Activated CD4-positive, CD25-positive, alpha-beta regulatory T cell treated with anti-CD3 and anti-CD28 coated beads, Interleukin-2, amount 50 U/mL, for 16 hours (primary cell): ENCODE results near the gene CNKSR2.

ENCODE experiments used
- DNase-seq: peaks from one replicate; pipeline ENCODE4 v3.0.0-alpha.2; 2020; ENCODE audit warnings: low read depth, low spot score

Gene CNKSR2

DNA sequence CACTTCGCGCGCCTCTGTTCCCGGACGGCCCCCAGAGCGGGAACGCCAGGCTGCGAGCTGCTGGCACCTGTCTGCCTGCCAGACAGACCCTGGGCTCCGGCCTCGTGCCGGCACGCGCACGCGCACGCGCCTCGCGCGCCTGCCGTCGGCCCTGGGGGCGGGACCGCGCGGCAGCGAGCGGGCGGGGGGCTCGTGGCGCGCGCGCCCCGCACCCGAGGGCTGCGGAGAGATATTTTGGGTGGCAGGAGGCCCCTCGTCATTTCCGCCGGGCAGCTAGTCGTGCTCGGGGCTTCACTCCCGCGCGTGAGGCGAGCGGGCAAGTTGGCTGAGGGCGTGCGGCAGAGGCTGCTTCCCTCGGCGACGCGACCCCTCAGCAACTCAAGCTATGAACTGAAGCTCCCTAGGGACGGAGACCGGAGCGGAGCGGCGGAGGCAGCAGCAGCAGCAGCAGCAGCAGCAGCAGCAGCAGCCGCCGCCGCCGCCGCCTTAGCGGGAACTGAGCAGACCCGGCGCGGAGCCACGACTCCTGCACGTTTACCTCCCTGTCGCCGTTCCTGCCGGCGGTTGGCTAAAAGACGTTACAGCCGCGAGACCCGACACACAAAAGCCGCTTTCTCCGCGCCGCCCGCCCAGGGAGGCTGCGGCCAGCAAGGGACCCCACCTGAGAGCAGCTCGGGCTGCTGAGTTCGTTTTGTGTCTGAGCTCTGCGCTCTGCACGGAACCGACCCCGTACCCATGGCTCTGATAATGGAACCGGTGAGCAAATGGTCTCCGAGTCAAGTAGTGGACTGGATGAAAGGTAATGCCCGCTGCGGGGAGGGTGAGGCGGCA is at the start of gene CNKSR2:
Gene CNKSR2 (plus strand): TSS at position 256 of the 831 bp plus-strand sequence. CDS start 480 bp downstream, at position 736.
- peak; percentile 39 for DNase-seq

DNA sequence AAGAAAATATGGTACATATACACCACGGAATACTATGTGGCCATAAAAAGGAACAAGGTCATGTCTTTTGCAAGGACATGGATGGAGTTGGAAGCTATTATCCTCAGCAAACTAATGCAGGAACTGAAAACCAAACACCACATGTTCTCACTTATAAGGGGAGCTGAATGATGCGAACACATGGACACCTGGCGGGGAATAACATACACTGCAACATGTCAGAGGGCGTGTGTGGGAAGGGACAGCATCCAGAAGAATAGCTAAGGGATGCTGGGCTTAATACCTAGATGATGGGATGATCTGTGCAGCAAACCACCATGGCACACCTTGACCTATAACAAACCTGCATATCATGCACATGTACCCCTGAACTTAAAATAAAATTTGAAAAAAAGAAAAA is 19.5 kb upstream of the CNKSR2 start:
- no peak for DNase-seq

DNA sequence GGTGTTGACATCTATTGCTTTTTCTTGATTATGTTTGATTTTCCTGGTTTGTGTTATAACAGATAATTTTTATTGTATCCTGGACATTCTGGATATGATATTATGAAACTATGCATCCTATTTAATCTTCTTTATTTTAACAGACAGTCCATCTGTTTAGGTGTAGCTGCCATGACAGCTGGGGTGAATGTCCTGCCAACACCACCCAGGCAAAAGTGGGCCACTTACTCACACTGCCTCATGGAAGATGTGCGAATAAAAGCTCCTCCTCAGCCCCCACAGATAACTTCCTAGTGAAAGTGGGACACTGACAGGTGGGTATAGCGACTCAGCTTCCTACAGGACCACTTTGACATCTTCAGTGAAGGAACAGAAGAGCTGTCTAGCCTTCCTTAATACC is 18.4 kb upstream of the CNKSR2 start:
- DNase-seq = no peak

DNA sequence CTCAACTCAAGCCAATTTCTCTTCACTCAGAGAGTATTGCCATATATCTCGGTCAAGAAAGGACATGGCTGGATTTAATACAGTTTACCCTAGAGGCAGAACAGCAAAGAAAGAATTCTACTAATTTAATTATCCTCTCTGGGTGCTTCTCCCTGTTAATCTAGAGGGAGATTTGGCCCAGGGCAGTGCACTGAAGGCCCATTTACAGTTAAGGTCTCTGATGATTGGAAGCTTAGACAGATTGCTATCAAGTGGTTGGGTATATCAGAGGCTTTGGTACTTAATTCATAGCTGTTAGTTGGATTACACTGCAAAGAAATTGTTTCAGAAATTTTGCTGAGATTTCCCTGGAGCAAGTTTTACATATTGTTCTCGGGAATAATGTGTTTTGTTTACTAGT is 4.6 kb upstream of the CNKSR2 start:
- no peak for DNase-seq

DNA sequence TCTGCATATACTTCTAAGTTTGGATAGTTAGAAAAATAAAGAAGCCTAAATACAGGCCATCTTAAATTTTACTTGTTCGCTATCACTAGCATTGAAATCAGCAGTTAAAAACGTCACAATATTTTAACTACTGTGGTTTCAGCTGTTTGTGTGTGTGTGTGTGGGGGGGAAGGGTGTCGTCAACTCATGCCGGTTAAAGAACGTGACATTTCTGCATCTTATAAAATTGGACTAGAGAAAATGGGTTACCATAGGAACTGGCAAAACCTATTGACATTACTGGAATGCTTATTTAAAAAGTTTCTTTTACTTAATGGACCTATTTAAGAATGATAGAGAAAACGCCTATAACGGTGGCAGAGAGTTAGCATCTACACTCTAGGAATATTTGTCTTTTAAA is 1.2 kb upstream of the CNKSR2 start:
- no peak for DNase-seq

DNA sequence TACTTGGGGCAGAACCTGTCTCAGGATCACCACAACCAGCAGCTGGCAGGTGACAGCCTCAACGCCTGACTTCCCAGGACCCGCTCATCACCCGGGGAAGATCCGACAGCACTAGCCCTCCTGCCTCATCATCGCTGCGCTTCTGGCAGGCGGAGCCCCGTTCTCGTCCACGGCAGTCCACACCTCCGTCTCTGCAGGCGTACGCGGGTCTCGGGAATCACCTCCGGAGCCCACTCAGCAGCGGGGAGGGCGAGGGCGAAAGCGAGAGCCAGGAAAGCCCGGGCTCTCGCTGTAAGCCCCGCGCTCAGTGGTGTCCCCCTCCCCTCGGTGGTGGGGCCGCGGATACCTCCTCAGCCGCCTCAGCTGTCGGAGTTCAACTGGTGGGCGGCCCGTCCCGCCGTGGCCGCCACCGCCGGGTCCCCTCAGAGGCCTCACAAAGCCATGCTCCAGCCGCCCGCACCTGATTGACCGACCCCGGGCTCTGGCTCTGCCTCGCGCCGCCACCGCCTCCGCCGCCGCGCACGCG is 518 bp upstream of the CNKSR2 start:
- no peak for DNase-seq

DNA sequence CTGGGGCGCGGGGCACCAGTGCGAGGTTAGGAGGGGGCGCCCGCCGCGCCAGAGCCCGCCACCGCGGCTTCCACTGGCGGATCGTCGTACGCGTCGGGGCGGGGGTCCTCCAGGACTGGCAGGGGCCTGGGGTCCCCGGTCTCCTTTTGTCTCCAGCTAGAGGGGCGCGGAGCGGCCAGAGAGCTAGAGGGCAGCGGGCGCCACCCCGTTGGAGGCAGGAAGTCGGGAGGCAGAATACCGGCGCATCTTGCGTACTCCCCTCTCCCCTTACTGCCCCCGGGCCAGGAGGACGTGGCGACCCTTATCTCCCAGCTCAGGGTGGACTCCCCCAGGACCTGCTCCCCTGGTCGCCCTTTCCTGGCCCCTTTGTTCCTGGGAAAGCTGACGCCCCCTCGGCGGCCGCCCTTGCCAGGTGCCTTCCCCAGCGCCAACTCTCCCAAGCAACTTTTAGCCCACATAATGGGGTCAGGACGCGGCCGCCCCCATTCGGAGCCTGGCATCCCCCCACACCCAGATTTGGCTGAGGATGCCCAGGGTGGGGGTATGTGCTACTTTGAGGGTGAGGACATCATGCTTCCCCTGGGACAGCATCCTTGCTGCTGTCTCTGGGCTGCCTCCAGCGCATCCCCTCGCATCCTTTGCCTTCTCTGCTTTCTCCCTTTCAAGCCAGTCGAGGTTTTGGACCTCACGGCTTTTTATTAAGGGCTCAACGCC is 933 bp downstream of the CNKSR2 start:
- no peak for DNase-seq

DNA sequence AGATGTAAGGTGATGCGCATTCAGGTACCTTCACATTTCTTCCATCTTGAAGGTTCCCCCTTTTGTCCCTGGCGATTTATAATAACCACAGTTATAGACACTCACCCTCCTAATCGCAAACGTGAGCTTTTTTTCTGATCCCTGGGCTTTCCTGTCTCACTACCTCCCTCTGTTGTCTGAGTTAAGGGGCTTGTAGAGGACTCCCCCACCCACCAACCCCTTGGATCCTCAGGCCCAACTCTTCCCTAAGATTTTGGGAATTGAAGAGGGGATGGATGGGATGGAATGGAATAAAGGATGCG is 1.4 kb downstream of the CNKSR2 start:
- DNase-seq = no peak

DNA sequence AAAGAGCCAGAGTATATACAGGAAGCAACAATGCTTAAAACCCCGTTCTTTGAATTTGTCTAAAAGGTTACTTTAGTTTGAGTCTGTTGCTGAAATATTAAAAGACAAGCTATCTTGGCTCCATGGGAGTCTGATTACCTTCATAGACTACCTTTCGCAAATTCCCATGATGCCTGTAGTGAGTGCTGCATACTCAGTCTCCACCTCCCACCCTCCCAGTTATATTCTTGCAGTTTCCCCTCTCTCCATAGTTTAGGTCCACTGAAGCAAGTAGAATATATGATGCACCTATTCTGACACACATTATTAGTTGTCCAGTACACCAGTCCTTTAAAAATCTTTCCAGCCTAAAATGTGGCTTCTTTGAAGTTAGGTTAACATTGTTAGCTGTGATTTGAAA is 2.4 kb downstream of the CNKSR2 start:
- DNase-seq = no peak

DNA sequence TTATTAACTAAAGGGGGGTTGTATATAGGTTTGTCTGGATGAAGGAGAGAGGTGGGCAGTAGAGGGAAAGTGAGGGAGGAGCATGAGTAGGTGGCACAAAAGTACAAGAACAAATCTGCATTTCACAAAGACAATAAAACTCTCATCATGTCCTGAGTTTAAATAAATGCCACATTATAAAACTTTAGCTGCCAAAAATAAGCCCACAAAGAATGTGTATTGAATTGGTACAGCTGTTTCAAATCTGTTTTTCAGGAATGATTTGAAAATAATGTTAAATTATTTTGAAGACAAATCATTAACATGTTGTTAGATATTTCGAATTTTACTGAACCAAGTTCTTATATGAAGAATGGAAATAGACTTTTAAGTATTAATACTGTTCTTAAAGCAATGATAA is 5.8 kb downstream of the CNKSR2 start:
- no peak for DNase-seq

DNA sequence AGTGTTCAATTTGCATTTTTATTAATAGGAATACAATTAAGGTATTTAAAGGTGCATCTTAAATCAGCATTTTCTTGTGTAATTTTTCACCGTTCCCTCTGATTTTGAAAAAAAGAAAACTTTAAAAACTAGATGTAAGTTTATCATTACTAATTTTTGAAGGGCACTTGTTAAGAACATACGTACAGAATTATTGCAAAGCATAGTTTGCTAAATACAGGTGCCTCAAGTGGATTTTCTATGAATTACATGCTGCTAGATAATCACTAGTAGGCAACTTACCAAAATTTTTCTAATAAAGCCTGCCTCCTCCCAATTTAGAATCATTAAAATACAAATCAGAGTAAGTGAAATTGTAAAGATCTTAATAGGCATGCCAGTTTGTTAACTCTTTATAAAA is 8.5 kb downstream of the CNKSR2 start:
- no peak for DNase-seq

DNA sequence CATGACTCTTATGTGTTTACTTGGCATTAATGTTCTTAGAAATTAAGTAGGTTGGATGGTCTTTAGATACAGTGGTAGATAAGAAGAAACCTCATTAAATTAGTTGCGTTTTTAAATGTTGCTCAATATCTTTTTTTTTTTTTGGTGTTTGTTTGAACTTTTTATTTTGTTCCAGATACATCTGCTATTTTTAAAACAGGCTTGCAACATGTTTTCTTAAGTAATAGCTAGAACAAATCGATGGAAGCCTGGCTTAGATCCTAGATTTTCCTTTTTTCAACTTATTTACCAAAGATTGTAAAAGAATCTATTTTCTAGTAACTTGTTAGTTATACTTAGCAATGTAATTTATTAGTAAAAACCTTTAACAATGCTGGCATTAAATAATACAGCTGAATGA is 9.3 kb downstream of the CNKSR2 start:
- no peak for DNase-seq

DNA sequence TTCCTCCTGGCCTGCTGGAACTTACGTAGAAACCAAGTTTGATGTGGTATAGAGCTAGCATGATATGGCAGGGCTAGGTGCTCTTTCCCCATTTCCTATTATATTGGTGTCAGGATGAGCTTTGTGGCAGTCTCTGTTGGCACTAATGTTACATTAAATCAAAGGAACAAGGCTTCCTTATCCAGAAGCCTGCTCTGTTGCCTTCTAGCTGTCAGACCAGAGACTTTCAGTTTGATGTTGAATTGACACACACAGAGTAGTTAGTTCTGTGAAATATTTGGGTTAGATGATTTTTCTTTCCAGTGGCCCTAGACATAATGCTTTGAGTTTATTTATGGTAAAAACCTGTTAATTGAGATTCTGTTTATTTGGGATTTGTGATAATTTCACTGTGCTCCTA is 10.0 kb downstream of the CNKSR2 start:
- no peak for DNase-seq

DNA sequence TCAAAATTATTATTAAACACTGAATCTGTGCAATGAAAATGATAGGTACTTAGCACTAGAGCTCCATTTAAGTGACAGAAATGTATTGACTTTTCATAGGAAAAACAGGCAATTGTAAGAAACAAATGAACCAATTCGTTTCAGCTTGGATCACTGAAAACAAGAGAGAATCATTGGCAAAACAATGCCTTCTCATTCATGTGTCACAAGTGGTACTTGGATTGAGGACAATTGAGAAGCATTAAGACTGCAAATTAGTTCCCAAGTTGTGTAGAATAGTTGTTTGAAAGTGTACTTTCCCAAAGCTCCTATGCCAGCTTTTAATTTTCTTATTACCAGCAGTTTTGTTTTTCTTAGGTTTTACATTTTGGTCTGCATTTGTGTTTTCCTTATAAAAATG is 20.6 kb downstream of the CNKSR2 start:
- no peak for DNase-seq

DNA sequence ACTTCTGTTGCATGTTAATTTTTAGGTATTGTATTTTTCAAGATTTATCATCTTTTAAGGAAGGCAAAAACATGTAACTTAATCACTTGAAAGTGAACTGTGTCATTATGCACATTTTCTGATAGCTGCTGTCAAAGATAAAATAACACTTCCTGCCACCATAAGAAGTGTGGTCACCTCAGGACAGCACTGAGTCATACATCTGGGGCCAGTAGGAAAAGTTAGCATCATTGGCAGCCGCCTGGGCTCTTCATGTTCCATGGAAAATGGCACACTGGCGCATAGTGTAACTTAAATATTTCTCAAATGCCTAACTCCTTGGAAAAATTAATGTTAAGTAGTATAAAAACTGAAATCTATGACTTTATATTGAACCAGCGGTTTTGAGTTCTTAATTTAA is 24.2 kb downstream of the CNKSR2 start:
- no peak for DNase-seq

DNA sequence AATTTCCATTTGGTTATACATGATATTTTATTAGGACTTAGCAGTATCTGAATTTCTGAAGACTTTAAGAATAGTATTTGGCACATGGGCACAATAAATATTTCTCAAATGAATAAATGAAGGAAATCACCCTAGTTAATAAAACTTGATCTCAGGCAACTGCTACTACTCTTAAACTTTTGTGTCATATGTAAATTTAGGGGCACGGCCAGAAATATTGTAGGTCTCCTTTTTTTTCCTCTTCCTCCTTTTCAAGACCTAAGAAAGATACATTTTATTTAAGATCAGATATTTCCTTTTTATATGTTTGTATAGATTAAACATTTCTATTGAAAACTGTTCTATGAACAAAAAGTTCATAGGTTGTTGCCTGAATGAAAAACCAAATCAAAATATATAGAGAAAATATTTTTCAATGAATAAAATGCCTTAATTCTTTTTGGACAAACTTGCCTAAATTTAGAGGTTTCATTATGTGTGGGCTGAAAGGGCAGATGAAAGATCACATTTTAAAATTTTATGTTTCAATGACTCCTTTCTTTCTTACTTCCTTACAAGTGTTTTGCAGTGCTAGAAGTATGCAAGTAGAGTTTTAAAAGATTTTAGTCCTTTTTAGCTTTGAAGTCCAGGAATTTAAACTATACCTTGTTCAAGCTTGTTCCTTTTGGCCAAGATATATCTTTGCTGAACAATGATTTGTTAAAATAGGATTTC is 26.3 kb downstream of the CNKSR2 start:
- DNase-seq = no peak

DNA sequence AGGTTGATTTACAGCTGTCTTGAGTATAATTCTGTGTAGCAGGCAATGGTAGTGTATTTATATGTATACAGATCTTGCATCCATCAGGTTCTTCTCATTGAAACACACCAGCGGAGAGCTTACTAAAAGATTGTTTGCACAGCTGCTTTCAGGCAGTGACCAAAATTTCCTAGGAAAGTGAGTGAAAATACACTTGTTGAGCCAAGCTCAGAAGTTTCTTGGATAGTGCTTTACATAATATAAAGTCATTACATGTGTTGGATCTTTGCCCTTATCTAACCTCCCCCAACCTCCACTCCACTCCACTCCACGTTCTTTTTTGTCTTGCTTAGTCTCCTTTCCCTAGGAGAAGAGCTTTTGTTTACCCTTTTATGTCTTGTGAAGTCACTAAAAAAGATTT is 34.1 kb downstream of the CNKSR2 start:
- no peak for DNase-seq

DNA sequence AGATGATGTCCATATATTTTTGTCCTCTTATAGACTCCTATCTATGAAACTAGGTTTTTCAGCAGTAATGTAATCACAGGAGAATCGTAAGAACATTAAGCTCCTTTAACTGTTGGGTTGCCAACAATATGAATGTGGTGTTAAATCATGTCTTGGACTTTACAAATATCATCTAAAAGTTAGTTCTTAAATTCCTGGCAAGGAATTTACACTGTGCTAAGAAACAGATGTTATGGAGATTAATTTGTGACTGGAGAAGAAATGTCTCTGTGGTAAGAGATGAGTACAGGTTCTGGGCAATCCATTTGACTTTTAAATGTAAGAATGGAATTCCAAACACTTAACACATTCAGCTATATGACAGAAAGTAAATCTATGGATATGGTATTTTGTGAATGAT is 34.6 kb downstream of the CNKSR2 start:
- no peak for DNase-seq

DNA sequence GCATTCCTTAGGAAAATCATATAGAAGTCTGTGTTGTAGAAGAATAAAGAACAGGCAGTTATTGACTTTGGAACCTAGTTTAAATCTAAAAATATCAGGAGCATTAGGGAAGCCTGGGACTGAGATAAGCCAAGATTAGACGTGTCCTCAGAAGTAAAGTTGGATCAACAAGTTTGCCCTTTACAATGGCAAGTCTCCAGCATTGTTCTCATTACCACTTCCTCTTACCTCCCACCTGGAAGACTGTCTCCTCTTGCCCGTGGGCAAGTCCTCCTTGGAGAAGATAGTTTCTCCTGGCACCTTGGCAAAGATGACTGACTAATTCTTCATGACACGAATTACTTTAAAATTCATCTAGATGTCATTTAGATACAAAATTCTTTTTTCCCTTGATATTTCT is 37.8 kb downstream of the CNKSR2 start:
- DNase-seq = no peak

DNA sequence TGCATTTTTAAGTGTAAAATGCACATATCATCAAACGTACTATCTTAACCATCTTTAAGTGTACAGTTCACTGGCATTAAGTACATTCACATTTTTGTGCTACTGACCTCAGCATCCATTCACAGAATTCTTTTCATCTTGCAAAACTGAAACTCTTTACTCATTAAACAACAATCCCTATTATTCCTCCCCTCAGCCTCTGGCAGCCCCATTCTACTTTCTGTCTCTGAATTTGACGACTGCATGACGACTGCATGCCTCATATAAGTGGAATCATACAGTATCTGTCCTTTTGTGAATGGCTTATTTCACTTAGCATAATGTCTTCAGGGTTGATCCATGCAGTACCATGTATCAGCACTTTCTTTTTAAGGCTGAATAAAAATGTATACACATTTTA is 38.7 kb downstream of the CNKSR2 start:
- DNase-seq = no peak

DNA sequence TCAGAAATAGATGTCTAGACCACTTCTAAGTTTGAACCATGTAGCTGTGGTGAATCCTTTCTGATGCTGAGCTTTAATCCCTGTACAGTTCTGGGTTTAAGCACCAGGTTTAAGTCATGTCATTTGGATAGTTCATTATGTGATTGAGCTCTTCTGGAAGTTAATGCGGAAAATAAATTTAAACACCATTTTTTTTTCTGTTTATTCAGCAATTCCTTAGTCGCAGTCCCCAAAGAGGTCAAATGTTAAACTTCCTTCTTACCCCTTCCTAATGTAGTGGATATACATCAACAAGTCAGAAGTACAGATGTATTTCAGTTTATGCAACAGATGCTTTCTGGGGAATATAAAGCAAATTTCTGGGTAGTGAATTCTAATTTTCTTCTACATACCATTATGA is 52.9 kb downstream of the CNKSR2 start:
- no peak for DNase-seq

DNA sequence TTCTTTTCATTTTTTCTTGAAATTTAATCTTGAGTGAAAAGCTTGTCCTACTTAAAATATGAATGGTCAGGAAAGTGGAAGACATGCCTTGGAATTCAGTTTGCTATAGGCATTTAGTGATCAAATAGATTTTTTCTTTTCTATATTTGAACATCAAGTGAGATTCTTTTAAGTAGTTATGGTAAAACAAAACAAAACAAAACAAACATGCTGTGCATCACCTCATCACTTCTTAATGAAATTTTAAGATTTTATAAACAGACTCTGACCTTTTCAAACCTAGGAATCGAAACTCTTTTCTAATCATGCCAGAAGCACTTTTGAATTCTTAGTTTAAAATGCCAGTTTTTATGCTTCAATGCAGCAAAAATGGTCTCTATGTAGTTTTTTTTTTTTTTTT is 62.8 kb downstream of the CNKSR2 start:
- no peak for DNase-seq

DNA sequence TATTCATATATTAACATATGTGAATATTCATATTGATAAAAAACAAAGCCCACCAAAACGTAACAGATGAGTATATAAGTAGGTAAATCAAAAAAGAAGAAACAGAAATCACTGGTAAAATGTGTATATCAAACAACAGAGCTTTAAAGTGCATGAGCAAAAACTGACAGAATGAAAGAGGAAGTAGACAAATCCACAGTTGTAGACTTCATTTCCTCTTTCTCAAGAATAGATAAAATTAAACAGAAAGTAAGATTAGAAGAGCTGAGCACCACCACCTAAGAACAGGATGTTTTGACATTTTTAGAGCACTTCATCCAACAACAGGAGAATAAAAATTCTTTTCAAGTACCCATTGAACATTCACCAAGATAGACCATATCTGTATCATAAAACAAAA is 64.6 kb downstream of the CNKSR2 start:
- no peak for DNase-seq
